ENCODE data around the gene NBAS. TPM values are rescaled to one million over a fixed set of nuclear protein-coding genes. Genes with fewer than 3 reads are reported as not detected.

The NBAS gene
- total and polyA plus RNA-seq, 2 of the 4 experiments (the other 2 are of a cell fraction) = 22.3 to 105 TPM

DNA sequence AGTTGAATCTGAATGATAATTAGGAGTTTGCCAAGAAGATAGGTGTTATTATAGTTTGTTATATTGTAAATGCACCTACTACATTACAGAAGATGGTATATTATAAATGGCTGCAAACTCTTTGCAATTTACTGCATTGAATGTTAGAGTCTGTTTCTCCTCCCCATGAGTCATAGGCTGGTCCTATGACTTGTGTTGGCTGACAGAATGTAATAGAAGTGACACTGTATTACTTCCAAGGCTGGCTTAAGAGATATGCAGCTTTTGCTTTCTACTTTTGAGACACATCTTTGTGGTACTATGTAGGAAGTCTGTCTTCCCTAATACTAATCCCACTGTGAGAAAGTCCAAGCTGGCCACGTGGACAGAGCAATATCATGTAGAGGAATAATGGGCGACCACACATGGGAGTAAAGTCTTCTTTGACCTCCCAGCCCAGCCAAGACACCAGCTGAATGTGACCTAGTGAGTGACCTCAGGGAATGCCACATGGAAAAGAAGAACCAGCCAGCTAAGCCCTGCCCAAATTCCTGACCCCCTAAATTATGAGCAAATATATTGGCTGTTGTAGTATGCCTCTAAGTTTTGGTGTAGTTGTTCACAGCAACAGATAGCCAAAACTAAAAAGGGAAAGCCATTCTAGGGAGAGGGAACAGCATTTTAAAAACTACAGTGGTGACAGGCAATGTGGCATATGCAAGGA is 23.8 kb upstream of the NBAS start:
- Histone ChIP-seq H2AFZ (replicated peaks; ENCODE audit: low read length, poor library complexity) (no peak overlapping the region), H3K27me3 (ENCODE audit: control insufficient read depth, insufficient read depth, low read length) (peaks cover 3% of the 10 kb centered on the region; the same call in 1 of the 2 replicates), H3K79me1 (ENCODE audit: low read depth in 1 of 2, low read length in 2 of 2) (no peaks in the 10 kb centered on the region), H3K36me3 (ENCODE audit: control insufficient read depth, insufficient read depth, low read length) (no peaks in the 10 kb centered on the region), H3K9ac (ENCODE audit: low read depth, low read length) (no peak overlapping the region), H3K27ac (ENCODE audit: insufficient read depth, low read length) (no peak overlapping the region), H4K5ac (ENCODE audit: low read depth, low read length) (no peak overlapping the region), H2AK5ac (ENCODE audit: low read depth, low read length) (no peak overlapping the region), H3K23ac (ENCODE audit: low read depth, low read length) (no peak overlapping the region), H3K9me1 (ENCODE audit: insufficient read depth, low read length) (no peaks in the 10 kb centered on the region), H2BK5ac (ENCODE audit: low read depth, low read length, poor library complexity, severe bottlenecking) (no peak overlapping the region), H3K4me1 (ENCODE audit: control insufficient read depth, insufficient read depth, low read length) (no peaks in the 10 kb centered on the region), H3K4me3 (ENCODE audit: insufficient read depth, low read depth, low read length) (no peak overlapping the region), H3K4me2 (ENCODE audit: low read depth, low read length) (no peak overlapping the region), H3K9me3 (ENCODE audit: control insufficient read depth, insufficient read depth, low read length) (no peaks in the 10 kb centered on the region), H3K56ac (ENCODE audit: extremely low read depth, insufficient read depth, low read length) (no peak overlapping the region), H4K20me1 (ENCODE audit: insufficient read depth, low read length) (no peaks in the 10 kb centered on the region), H3K4ac (ENCODE audit: low read depth, low read length) (no peak overlapping the region), H2BK120ac (ENCODE audit: low read depth, low read length) (no peak overlapping the region), H4K8ac (ENCODE audit: low read depth in 2 of 2, low read length in 2 of 2) (no peak overlapping the region), H4K91ac (ENCODE audit: insufficient read depth, low read depth, low read length) (no peak overlapping the region), H2BK20ac (ENCODE audit: low read depth, low read length) (no peak overlapping the region), H2AK9ac (replicated peaks; ENCODE audit: low read depth, low read length, poor library complexity) (no peak overlapping the region), H3K18ac (ENCODE audit: low read depth, low read length) (no peak overlapping the region), H3K14ac (replicated peaks; ENCODE audit: low read depth, low read length) (no peak overlapping the region), H2BK15ac (ENCODE audit: low read depth, low read length) (no peak overlapping the region)
- ChIA-PET CTCF (no interaction called here), POLR2A (ENCODE audit: unreplicated experiment) (no interaction called here)
- in situ Hi-C loops (cut with MboI; ENCODE audit: low sequenced_read_pairs) = loop anchor here (10.0 to 25.0 kb wide), 3 partner anchors 548 to 1160 kb away; no protein-coding TSS in a partner anchor
- ATAC-seq (ENCODE audit: low read depth) (peak; percentile 44; the same call in 1 of the 2 replicates), DNase-seq (peak; percentile 24)
- no CpG with 5 or more reads among the region's 2 CpGs for WGBS, 2 experiments (ENCODE audit: extremely low coverage in 2 of 2, insufficient read length in 1 of 2)
- intact Hi-C loops (cut with micrococcal nuclease) = loop anchor here (5.0 kb wide), 1 partner anchor 543 kb away; no protein-coding TSS in a partner anchor
- no peak for TF ChIP-seq MAZ (IDR thresholded peaks at IDR 0.05; ENCODE audit: borderline replicate concordance, low read depth, low read length)
- TF ChIP-seq FOS (IDR thresholded peaks at IDR 0.05; ENCODE audit: low read depth, low read length) = no peak; the same call in 1 of the 2 replicates
- TF ChIP-seq POLR2A (IDR thresholded peaks at IDR 0.05; ENCODE audit: low read depth, low read length) = no peak
- no peak for TF ChIP-seq RAD21 (IDR thresholded peaks at IDR 0.05; ENCODE audit: low read length)
- TF ChIP-seq USF2 (IDR thresholded peaks at IDR 0.05; ENCODE audit: low read depth, low read length) = no peak
- BruUV-seq (replicated peaks) = no TSS peak
- dilution Hi-C loops (cut with HindIII; ENCODE audit: low sequenced_read_pairs, unreplicated experiment) = no loop called here

Data from IMR-90 (cell line).